Measurements from ENCODE around the gene PTCHD1. TPM values are rescaled to one million over a fixed set of nuclear protein-coding genes. Genes with fewer than 3 reads are reported as not detected.

Gene PTCHD1
- total and polyA plus RNA-seq, 2 experiments from 2014 or later: 0.92 to 1.5 TPM

DNA sequence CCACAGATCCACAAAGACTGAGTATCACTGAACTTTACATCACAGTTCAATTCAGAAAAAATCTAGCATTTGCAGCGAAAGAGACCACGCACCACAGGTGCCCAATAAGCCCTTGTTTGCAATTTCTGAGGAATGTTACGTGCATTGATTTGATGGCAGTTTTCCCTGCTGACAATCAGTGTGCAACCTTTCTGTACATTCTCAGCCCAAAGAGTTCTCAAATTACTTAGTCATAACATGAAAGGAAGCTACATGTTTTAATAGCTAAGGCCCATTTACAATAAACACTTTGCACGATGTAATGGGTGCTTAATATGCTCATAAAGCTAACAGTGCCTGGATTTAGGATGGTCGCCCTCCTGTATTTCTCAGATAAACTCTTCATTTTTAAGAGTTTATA lies 47.9 kb downstream of the PTCHD1 start:
- H3K4me1 ChIP-seq (ENCODE audit: low read depth): no peaks in the 10 kb centered on the region
- H3K27ac ChIP-seq: no peak overlapping the region
- H3K36me3 ChIP-seq: no peaks in the 10 kb centered on the region
- no peaks in the 10 kb centered on the region for H3K27me3 ChIP-seq
- no peak overlapping the region for H3K4me3 ChIP-seq
- no peak for DNase-seq (ENCODE audit: low read depth in 1 of 2, low spot score in 1 of 2)
- no peaks in the 10 kb centered on the region for H3K9me3 ChIP-seq (ENCODE audit: low read depth)
- TF ChIP-seq, protein P1, sequence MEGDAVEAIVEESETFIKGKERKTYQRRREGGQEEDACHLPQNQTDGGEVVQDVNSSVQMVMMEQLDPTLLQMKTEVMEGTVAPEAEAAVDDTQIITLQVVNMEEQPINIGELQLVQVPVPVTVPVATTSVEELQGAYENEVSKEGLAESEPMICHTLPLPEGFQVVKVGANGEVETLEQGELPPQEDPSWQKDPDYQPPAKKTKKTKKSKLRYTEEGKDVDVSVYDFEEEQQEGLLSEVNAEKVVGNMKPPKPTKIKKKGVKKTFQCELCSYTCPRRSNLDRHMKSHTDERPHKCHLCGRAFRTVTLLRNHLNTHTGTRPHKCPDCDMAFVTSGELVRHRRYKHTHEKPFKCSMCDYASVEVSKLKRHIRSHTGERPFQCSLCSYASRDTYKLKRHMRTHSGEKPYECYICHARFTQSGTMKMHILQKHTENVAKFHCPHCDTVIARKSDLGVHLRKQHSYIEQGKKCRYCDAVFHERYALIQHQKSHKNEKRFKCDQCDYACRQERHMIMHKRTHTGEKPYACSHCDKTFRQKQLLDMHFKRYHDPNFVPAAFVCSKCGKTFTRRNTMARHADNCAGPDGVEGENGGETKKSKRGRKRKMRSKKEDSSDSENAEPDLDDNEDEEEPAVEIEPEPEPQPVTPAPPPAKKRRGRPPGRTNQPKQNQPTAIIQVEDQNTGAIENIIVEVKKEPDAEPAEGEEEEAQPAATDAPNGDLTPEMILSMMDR (IDR thresholded peaks at IDR 0.05; ENCODE audit: low read depth, low read length): no peak

GRCh38 chrX:23383411-23383810 lies 48.8 kb downstream of the PTCHD1 start:
- TF ChIP-seq, protein P1 (IDR thresholded peaks at IDR 0.05; ENCODE audit: low read depth, low read length): no peak
- H3K4me1 ChIP-seq (ENCODE audit: low read depth): no peaks in the 10 kb centered on the region
- H3K9me3 ChIP-seq (ENCODE audit: low read depth): no peaks in the 10 kb centered on the region
- H3K27ac ChIP-seq: no peak overlapping the region
- H3K4me3 ChIP-seq: no peak overlapping the region
- H3K27me3 ChIP-seq: no peaks in the 10 kb centered on the region
- no peaks in the 10 kb centered on the region for H3K36me3 ChIP-seq
- peak in 1 of 2 donors; percentile 55 for DNase-seq (ENCODE audit: low read depth in 1 of 2, low spot score in 1 of 2)

DNA sequence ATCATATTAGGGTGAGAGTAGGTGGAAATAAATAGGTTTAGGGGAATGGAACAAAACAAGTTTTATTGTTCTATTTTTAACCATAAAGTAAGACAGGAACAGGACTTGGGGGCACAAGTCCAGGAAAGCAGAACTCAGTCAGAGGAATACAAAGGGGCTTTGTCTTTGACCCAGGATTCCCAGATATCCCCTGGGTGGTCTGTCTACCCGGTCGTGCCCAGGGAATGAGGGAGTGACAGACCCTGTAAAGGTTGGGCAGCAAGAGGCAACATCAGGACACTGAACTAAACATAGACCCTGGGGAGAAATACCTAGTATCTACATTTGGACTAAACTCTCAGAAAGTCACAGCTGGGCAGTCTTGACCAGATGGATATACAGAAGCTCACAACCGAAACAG lies 50.6 kb downstream of the PTCHD1 start:
- H3K36me3 ChIP-seq: no peaks in the 10 kb centered on the region
- DNase-seq (ENCODE audit: low read depth in 1 of 2, low spot score in 1 of 2): no peak
- H3K4me3 ChIP-seq: no peak overlapping the region
- H3K4me1 ChIP-seq (ENCODE audit: low read depth): no peaks in the 10 kb centered on the region
- H3K9me3 ChIP-seq (ENCODE audit: low read depth): no peaks in the 10 kb centered on the region
- TF ChIP-seq, protein P1 (IDR thresholded peaks at IDR 0.05; ENCODE audit: low read depth, low read length): no peak
- no peaks in the 10 kb centered on the region for H3K27me3 ChIP-seq
- no peak overlapping the region for H3K27ac ChIP-seq

DNA sequence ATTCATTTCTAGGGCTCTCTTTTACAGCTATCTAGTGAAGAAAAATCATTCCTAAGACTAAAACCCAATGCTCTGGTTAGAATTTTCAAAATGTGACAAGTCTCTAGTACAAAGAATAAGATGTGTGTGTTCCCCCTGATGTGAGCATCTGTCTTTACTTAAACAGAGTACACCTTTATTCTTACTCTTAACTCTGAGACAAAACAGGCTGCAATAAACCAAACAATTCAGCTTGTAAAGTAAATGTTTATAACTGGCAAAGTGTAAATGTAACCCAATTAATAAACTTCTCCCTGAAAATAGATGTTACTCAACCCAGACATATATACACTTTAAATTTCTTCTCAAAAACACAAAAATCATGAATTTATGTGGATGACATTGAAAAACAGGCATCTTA lies 51.6 kb downstream of the PTCHD1 start:
- H3K9me3 ChIP-seq (ENCODE audit: low read depth): no peaks in the 10 kb centered on the region
- H3K36me3 ChIP-seq: no peaks in the 10 kb centered on the region
- no peak overlapping the region for H3K4me3 ChIP-seq
- TF ChIP-seq, protein P1 (IDR thresholded peaks at IDR 0.05; ENCODE audit: low read depth, low read length): no peak
- no peaks in the 10 kb centered on the region for H3K27me3 ChIP-seq
- no peak for DNase-seq (ENCODE audit: low read depth in 1 of 2, low spot score in 1 of 2)
- no peaks in the 10 kb centered on the region for H3K4me1 ChIP-seq (ENCODE audit: low read depth)
- H3K27ac ChIP-seq: no peak overlapping the region

- no peak overlapping the region for H3K4me3 ChIP-seq
- H3K9me3 ChIP-seq (ENCODE audit: low read depth): no peaks in the 10 kb centered on the region
- no peaks in the 10 kb centered on the region for H3K36me3 ChIP-seq
- H3K27ac ChIP-seq: no peak overlapping the region
- no peaks in the 10 kb centered on the region for H3K27me3 ChIP-seq
- no peak for DNase-seq (ENCODE audit: low read depth in 1 of 2, low spot score in 1 of 2)
- H3K4me1 ChIP-seq (ENCODE audit: low read depth): no peaks in the 10 kb centered on the region
- TF ChIP-seq, protein P1 (IDR thresholded peaks at IDR 0.05; ENCODE audit: low read depth, low read length): no peak
These were observed 52.1 kb downstream of the PTCHD1 start for GRCh38 chrX:23386726-23387125.
